IgD-negative memory B cell (primary cell): ENCODE measurements around the gene HGF. TPM values are rescaled to one million over a fixed set of nuclear protein-coding genes. Genes with fewer than 3 reads are reported as not detected.

ENCODE experiments used
- H3K27ac Mint-ChIP-seq, 3 donors: one replicate each; pipeline ENCODE4 v1.8.0; 2020 to 2022; ENCODE audit warnings: mild to moderate bottlenecking in 3 of 3, mixed read lengths in 3 of 3, moderate library complexity in 1 of 3
- H3K27me3 Mint-ChIP-seq: one replicate; pipeline ENCODE4 v1.8.0; 2021; ENCODE audit warnings: mixed read lengths
- H3K36me3 Mint-ChIP-seq: one replicate; pipeline ENCODE4 v1.8.0; 2020; ENCODE audit warnings: mild to moderate bottlenecking, mixed read lengths
- H3K4me1 Mint-ChIP-seq, 3 donors: one replicate each; pipeline ENCODE4 v1.8.0; 2020 to 2022; ENCODE audit warnings: mixed read lengths in 3 of 3, mild to moderate bottlenecking in 1 of 3
- H3K4me3 Mint-ChIP-seq, 4 donors: one replicate each; pipeline ENCODE4 v1.8.0; 2020 to 2022; ENCODE audit warnings: mild to moderate bottlenecking in 4 of 4, mixed read lengths in 4 of 4, moderate library complexity in 3 of 4
- H3K9me3 Mint-ChIP-seq, 3 donors: one replicate each; pipeline ENCODE4 v1.8.0; 2020 to 2021; ENCODE audit warnings: mixed read lengths in 3 of 3, mild to moderate bottlenecking in 1 of 3
- polyA plus RNA-seq: library from polyadenylated mRNA; unstranded; fragments of 300-500 nt; fragmentation: Illumina TruSeq; gene quantifications from one replicate; pipeline ENCODE4 v1.2.3, GENCODE V29; 2021

HGF gene
- polyA plus RNA-seq, 1 donor from 2014 or later = not detected

GRCh38 chr7:81715984-81716588, 53.8 kb downstream of the HGF start:
- no peak overlapping the region for H3K4me3 Mint-ChIP-seq
- peaks cover 2 to 7% (median 3%) of the 10 kb centered on the region in 3 donors for H3K9me3 Mint-ChIP-seq
- H3K4me1 Mint-ChIP-seq = no peaks in the 10 kb centered on the region
- H3K27me3 Mint-ChIP-seq = no peaks in the 10 kb centered on the region
- no peaks in the 10 kb centered on the region for H3K36me3 Mint-ChIP-seq
- H3K27ac Mint-ChIP-seq = no peak overlapping the region

DNA sequence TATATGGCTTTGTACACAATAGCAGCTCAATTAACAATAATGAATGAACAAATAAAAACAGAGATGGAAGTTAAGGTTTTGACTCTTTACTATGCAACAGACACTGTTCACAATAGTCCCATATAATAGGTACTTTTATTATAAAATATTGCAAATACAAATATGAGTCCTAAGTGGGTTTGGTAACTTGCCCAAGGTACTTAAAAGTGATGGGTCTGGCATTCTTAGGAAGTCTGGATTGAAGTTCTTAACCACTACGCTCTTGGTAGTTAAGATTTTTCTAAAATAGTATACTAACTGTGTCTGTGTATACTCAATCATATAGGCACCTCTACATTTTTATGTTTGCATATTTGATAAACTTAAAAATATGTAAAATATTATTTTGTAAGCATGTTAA, 55.5 kb downstream of the HGF start:
- H3K4me1 Mint-ChIP-seq = no peaks in the 10 kb centered on the region
- peaks cover 2 to 7% (median 3%) of the 10 kb centered on the region in 3 donors for H3K9me3 Mint-ChIP-seq
- H3K27ac Mint-ChIP-seq = no peak overlapping the region
- H3K4me3 Mint-ChIP-seq = no peak overlapping the region
- H3K36me3 Mint-ChIP-seq = no peaks in the 10 kb centered on the region
- H3K27me3 Mint-ChIP-seq = no peaks in the 10 kb centered on the region

DNA sequence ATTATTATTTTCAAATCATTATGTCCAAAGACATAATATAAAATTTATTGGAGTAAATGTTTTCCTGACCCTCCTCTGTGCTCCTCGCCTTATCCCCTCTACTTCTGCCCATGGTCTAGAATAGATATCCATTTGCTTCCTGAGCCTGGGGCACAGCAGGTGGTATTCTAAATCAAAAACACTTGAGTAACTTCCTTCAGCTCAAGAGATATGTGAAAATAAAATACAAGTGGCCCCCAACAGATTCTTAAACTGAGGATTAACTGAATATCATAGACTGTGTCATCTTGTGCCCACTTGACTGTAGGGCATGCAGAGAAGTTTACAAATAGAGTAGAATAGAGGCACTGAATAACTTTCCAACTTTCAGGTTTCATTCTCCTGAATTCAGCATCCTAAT, 59.1 kb downstream of the HGF start:
- H3K36me3 Mint-ChIP-seq = no peaks in the 10 kb centered on the region
- H3K4me3 Mint-ChIP-seq = no peak overlapping the region
- no peaks in the 10 kb centered on the region for H3K27me3 Mint-ChIP-seq
- no peak overlapping the region for H3K27ac Mint-ChIP-seq
- H3K4me1 Mint-ChIP-seq = no peaks in the 10 kb centered on the region
- H3K9me3 Mint-ChIP-seq = peaks cover 0 to 3% (median 2%) of the 10 kb centered on the region in 3 donors

- no peak overlapping the region for H3K27ac Mint-ChIP-seq
- no peak overlapping the region for H3K4me3 Mint-ChIP-seq
- H3K36me3 Mint-ChIP-seq = no peaks in the 10 kb centered on the region
- no peaks in the 10 kb centered on the region for H3K27me3 Mint-ChIP-seq
- no peaks in the 10 kb centered on the region for H3K4me1 Mint-ChIP-seq
- peaks cover 1 to 3% (median 2%) of the 10 kb centered on the region in 3 donors for H3K9me3 Mint-ChIP-seq
Observed at GRCh38 chr7:81709836-81710235, 60.0 kb downstream of the HGF start.

DNA sequence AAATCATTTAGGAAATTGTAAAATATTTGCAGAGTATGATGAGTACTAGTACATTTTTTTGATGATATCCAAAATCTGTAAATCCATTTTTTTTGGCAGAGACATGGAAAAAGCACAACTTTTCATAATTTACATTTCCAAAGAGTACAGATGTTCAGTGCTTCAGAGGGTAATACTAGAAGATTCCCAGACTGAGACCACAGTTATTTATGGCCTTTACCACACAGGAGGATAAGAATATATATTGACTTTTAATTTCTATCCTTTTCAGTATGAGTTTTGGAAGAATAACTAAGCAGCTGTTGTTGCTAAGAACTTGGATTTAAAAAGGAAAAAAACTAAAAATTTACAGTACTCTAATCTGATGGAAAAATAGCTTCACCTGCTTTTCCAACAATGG, 61.9 kb downstream of the HGF start:
- Mint-ChIP-seq H3K27me3 (no peaks in the 10 kb centered on the region), H3K4me3 (no peak overlapping the region), H3K36me3 (no peaks in the 10 kb centered on the region), H3K27ac (no peak overlapping the region), H3K4me1 (no peaks in the 10 kb centered on the region), H3K9me3 (peaks cover 0 to 1% (median 0%) of the 10 kb centered on the region in 3 donors)

- H3K4me3 Mint-ChIP-seq = no peak overlapping the region
- H3K4me1 Mint-ChIP-seq = no peaks in the 10 kb centered on the region
- H3K9me3 Mint-ChIP-seq = peaks cover 0 to 1% (median 0%) of the 10 kb centered on the region in 3 donors
- H3K27me3 Mint-ChIP-seq = no peaks in the 10 kb centered on the region
- no peak overlapping the region for H3K27ac Mint-ChIP-seq
- H3K36me3 Mint-ChIP-seq = no peaks in the 10 kb centered on the region
Observed at GRCh38 chr7:81707196-81707595, 62.7 kb downstream of the HGF start.

- Mint-ChIP-seq H3K4me3 (no peak overlapping the region), H3K9me3 (peaks cover 0 to 1% (median 0%) of the 10 kb centered on the region in 3 donors), H3K36me3 (no peaks in the 10 kb centered on the region), H3K4me1 (no peaks in the 10 kb centered on the region), H3K27me3 (no peaks in the 10 kb centered on the region), H3K27ac (no peak overlapping the region)
Observed at GRCh38 chr7:81705206-81705605, 64.6 kb downstream of the HGF start.

DNA sequence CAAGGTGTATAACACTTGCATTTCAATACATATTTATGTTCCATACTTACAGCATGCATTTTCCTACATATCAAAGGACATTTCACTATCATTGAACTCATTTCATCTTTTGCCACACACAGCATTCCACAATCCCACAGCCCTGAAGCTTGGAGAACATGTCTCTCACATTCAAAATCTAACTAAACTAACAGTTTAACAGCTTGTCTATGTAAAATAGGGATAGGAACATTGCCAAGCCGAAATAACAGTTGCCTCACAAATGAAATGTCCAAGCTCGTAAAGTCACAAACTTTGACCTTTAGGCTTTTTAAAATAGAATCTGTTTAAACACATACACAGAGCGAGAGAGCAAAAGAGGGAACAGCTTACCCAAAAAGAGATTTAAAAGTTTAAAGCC, 65.3 kb downstream of the HGF start:
- Mint-ChIP-seq H3K4me1 (no peaks in the 10 kb centered on the region), H3K27ac (no peak overlapping the region), H3K9me3 (peaks cover 0 to 1% (median 0%) of the 10 kb centered on the region in 3 donors), H3K4me3 (no peak overlapping the region), H3K36me3 (no peaks in the 10 kb centered on the region), H3K27me3 (no peaks in the 10 kb centered on the region)

DNA sequence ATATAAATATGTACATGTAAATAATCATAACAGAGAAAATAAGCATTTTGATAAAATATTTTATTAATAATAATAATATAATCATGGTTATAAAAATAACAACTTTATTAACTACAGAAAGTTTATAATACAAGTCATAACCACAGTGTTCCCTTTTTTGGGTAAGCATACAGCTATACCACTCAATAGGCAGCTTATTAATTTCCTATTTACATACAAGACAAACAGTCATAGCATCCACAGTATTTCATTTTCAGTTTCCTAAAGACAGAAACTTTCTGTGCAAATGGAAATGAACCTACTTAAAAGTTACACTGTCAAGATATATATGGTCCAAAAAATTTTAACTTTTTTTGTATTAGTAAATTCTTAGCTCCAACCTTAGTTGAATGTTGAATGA, 70.9 kb downstream of the HGF start:
- Mint-ChIP-seq H3K27me3 (no peaks in the 10 kb centered on the region), H3K27ac (no peak overlapping the region), H3K36me3 (no peaks in the 10 kb centered on the region)

GRCh38 chr7:81694711-81695110, 75.1 kb downstream of the HGF start:
- Mint-ChIP-seq H3K36me3 (peaks cover 2% of the 10 kb centered on the region), H3K27me3 (no peaks in the 10 kb centered on the region), H3K9me3 (peaks cover 0 to 2% (median 0%) of the 10 kb centered on the region in 3 donors), H3K27ac (no peak overlapping the region), H3K4me1 (no peaks in the 10 kb centered on the region), H3K4me3 (no peak overlapping the region)

More for the DNA sequence above, 70.9 kb downstream of the HGF start:
- Mint-ChIP-seq H3K4me1 (no peaks in the 10 kb centered on the region), H3K4me3 (no peak overlapping the region), H3K9me3 (peaks cover 0 to 2% (median 0%) of the 10 kb centered on the region in 3 donors)

DNA sequence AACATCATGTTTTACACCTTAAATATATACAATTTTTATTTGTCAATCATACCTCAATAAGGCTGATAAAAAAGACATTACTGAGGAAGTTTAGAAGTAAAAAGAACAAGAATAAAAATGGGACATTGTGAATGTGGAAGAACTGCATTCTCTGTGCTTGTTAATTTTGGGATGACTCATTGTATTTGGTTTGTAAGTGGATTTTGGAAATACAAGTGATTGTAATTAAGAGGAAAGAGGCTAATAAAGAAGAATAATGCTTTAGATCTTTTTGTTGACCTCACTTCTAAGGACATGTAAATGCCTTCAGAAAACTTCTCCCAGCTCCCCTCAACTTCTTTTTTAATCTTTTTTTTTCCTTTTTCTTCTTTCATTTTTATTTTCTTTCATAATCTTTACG, 76.0 kb downstream of the HGF start:
- no peaks in the 10 kb centered on the region for H3K4me1 Mint-ChIP-seq
- H3K27ac Mint-ChIP-seq = no peak overlapping the region
- H3K27me3 Mint-ChIP-seq = no peaks in the 10 kb centered on the region
- H3K4me3 Mint-ChIP-seq = no peak overlapping the region
- peaks cover 2% of the 10 kb centered on the region for H3K36me3 Mint-ChIP-seq
- peaks cover 0 to 4% (median under 1%) of the 10 kb centered on the region in 3 donors for H3K9me3 Mint-ChIP-seq

- Mint-ChIP-seq H3K36me3 (peaks cover 2% of the 10 kb centered on the region), H3K27ac (no peak overlapping the region), H3K4me1 (no peaks in the 10 kb centered on the region), H3K4me3 (no peak overlapping the region), H3K9me3 (peaks cover 0 to 4% (median 2%) of the 10 kb centered on the region in 3 donors), H3K27me3 (no peaks in the 10 kb centered on the region)
Observed at GRCh38 chr7:81693080-81693479, 76.8 kb downstream of the HGF start.

- H3K9me3 Mint-ChIP-seq = peaks cover 0 to 4% (median 4%) of the 10 kb centered on the region in 3 donors
- peaks cover 2% of the 10 kb centered on the region for H3K36me3 Mint-ChIP-seq
- no peak overlapping the region for H3K4me3 Mint-ChIP-seq
- H3K27ac Mint-ChIP-seq = peak overlapping the region in 1 of 3 donors; percentile 90
- H3K27me3 Mint-ChIP-seq = no peaks in the 10 kb centered on the region
- H3K4me1 Mint-ChIP-seq = no peaks in the 10 kb centered on the region
Observed at GRCh38 chr7:81692146-81692905, 77.5 kb downstream of the HGF start.

DNA sequence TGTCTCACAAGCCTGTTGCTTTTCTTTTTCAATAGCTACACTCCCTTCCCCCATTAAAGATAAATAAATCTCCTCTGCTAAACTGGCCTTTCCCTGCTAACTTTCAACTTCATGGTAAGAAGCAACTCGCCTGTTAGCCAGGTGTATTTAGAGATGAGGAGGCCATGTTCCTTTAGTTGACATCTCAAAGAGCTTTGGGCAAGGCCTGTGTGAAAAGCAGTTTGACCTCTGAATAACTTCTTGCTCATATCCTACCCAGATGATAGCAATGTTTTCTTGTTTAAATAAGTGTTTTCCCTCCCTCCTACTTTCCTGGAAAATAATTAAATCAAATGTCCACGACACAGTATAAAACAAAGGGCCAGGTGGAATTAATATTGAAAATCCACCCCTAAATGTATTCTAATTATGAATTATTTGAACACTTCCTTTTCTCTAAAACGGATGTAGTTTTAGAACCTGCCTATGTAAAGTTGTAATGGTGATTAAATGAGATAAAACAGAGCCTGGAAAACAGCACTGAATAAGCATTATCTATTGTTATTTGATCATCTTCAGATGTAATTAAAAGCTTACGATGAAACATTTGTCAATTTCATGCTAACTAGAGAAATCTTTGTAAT, 78.5 kb downstream of the HGF start:
- Mint-ChIP-seq H3K27me3 (no peaks in the 10 kb centered on the region), H3K4me3 (no peak overlapping the region), H3K9me3 (peaks cover 0 to 4% (median 2%) of the 10 kb centered on the region in 3 donors), H3K4me1 (no peaks in the 10 kb centered on the region), H3K36me3 (peaks cover 2% of the 10 kb centered on the region), H3K27ac (no peak overlapping the region)

- Mint-ChIP-seq H3K9me3 (peaks cover 0 to 4% (median 4%) of the 10 kb centered on the region in 3 donors), H3K4me3 (no peak overlapping the region), H3K36me3 (peaks cover 2% of the 10 kb centered on the region), H3K27me3 (no peaks in the 10 kb centered on the region), H3K27ac (no peak overlapping the region), H3K4me1 (no peaks in the 10 kb centered on the region)
Observed at GRCh38 chr7:81690688-81691087, 79.2 kb downstream of the HGF start.
